GM21515 (cell line): ENCODE results near the gene NPLOC4.
A peak's percentile ranks its signal among the peaks of the same experiment; 100 is the strongest.

ENCODE experiments used
- ATAC-seq: cut with Tn5 transposase; IDR thresholded peaks from one replicate; pipeline ENCODE4 v1.9.1; 2021; ENCODE audit not compliant: unreplicated experiment

The NPLOC4 gene

GRCh38 chr17:81568416-81568815 is 68.5 kb downstream of the NPLOC4 start:
- ATAC-seq, result no peak

DNA sequence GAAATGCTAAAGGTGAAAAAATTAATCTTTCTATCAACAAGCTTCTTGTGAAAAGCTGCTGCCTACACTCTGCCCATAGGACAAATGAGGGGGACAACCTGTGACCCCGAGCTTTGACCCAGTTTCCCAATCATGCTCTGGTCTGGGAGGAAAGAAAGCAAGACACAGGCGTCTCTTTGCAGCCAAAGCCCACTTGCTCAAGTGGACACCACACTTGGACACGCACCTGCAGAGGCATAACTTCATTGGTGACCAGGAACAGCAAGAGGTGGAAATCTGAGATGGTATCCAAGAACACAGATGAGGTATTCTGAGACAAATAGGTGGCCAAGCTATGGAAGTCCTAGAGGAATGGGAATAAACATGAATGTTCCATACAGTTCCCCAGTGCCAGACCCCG is 69.7 kb downstream of the NPLOC4 start:
- no peak for ATAC-seq

DNA sequence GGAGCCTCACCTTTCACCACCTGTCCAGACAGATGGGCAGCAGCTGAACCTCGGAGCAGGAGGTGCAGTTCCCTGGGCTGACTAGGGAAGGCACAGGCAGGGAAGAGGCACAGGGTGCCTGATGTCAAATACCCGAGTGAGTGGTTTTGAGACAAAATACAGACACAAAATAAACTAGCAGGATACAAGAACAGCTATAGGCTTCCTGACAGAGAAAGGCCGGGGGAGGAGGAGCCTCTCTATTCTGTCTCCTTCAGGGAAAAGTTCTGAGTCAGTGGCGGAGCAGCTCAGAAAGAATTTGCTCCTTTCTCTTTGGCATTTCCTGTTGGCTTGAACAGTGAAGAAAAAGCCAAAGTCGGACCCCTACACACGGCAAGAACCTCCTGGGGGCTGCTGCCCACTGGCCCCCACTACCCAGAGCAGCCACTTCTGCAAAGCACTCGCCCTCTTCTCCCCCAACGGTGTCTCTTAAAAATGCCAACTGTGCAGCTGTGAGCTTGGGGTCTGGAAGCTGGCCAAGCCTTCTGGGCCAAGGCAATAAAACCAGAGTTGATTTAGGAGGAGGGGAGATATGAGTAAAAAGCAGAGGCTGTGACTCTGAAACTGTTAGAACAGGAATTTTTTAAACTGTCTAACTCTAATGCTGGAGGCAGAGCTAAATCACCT is 70.3 kb downstream of the NPLOC4 start:
- no peak for ATAC-seq

DNA sequence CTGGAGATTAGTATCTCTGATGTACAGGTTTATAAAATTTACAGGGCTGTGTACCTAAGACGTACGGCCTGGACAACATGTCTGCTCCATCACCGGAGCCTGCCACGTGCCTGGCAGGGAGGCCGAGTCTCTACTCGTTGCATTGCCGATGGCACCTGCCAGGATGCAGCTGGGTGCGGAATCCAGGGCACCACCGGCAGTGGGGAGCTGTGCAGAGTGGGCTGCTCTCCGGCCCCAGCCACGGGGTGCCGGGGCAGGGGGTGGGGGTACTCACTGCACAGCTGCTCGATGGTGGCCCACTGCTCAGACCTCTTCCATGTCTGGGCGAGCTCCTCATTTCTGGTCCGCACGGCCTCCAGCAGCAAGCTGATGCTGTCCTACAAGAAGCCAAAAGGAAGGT is 71.7 kb downstream of the NPLOC4 start:
- no peak for ATAC-seq

DNA sequence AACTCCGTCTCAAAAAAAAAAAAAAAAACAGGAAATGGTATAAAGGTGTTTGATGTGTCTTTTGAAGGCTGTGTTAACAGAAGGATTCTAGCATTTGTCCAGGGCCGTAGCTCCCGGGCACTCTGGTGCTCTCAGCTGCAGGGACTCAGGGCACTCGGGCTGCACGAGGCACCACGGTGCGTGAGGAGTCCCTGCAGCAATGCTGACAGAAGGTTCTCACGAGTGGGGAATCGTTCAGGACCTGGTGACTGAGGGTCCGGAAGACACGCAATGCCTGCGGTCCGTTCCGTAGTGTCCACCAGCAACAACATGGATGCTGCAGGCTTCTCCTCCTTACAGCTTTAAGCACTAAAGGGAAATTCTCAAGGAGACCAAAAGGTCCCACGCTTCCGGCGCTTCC is 72.1 kb downstream of the NPLOC4 start:
- no peak for ATAC-seq

DNA sequence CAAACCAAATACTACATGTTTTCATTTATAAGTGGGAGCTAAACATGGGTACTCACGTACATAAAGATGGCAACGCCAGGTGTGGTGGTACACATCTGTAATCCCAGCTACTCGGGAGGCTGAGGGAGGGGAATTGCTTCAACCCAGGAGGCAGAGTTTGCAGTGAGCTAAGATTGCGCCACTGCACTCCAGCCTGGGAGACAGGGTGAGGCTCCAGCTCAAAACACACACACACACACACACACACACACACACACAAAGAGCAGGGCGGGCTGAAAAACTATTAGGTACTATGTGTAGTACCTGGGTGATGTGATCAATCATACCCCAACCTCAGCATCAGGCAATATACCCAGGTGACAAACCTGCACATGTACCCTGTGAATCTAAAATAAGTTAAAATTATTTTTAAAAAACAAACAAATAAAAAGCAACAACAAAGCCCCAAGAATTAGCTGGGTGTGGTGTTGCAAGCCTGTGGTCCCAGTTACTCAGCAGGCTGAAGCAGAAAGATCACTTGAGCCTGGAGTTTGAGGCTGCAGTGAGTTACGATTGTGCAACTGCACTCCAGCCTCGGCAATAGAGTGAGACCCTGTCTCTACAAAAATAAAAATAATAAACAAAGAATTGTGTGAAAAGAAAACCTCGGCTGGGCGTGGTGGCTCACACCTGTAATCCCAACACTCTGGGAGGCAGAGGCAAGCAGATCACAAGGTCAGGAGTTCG is 72.9 kb downstream of the NPLOC4 start:
- no peak for ATAC-seq

GRCh38 chr17:81561494-81561885 is 75.4 kb downstream of the NPLOC4 start:
- ATAC-seq, result no peak

- no peak for ATAC-seq
These were observed 77.7 kb downstream of the NPLOC4 start for GRCh38 chr17:81558941-81559806.

GRCh38 chr17:81558115-81558468 is 78.8 kb downstream of the NPLOC4 start:
- ATAC-seq, result no peak

GRCh38 chr17:81557276-81558114 is 79.4 kb downstream of the NPLOC4 start:
- no peak for ATAC-seq

- no peak for ATAC-seq
These were observed 80.0 kb downstream of the NPLOC4 start for GRCh38 chr17:81556863-81557262.

DNA sequence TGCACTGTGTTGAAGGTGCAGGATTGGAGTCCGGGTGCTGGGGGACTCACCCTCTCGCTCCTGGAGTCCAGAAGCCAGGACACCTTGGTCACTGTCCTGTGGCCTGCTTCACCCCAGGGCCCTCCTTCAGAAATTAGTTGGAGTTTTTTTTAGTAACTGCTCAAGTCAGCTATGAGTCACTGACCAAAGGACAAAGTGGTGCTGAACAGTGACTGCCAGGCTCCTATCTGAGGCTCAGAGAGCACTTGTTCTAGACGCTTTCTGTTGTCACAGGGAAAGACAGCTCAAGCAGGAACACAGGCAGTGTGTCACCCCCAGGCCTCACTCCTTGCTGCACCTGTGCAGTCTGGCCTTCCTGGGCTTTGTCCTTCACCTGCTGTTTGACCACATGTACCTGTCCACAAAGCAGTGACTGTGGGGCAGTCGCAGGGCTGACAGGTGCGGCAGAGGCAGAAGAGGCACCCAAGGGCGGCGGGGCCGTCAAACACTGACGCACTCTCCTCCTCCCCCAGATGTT is 80.7 kb downstream of the NPLOC4 start:
- ATAC-seq, result no peak

DNA sequence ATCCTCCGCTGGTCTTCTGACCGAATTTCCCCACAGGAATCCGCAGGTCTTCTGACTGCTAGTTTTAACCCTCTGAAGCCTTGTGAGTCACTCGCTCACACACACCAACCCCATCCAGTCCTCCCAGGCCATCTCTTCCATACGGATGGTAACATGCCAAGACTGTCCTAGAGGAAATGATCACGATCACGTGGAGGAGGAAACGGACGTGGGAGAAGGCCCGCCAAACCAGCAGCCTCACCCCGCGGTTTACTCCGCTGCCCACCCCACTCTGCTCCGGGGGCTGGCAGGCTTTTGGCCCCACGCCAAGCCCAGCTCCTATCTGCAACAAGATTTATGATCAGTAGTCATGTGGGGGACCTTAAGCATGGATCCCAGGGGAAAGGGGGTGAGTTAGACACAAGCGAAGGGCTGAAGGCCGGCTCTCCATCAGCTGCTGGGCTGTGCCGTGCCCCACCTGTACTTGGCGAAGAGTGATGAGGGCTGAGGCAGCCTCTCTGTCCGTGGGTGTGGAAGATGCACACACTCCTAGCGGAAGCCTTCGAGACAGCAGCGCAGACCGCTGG is 83.2 kb downstream of the NPLOC4 start:
- no peak for ATAC-seq

- peak; percentile 31 for ATAC-seq
These were observed 83.8 kb downstream of the NPLOC4 start for GRCh38 chr17:81553018-81553615.

DNA sequence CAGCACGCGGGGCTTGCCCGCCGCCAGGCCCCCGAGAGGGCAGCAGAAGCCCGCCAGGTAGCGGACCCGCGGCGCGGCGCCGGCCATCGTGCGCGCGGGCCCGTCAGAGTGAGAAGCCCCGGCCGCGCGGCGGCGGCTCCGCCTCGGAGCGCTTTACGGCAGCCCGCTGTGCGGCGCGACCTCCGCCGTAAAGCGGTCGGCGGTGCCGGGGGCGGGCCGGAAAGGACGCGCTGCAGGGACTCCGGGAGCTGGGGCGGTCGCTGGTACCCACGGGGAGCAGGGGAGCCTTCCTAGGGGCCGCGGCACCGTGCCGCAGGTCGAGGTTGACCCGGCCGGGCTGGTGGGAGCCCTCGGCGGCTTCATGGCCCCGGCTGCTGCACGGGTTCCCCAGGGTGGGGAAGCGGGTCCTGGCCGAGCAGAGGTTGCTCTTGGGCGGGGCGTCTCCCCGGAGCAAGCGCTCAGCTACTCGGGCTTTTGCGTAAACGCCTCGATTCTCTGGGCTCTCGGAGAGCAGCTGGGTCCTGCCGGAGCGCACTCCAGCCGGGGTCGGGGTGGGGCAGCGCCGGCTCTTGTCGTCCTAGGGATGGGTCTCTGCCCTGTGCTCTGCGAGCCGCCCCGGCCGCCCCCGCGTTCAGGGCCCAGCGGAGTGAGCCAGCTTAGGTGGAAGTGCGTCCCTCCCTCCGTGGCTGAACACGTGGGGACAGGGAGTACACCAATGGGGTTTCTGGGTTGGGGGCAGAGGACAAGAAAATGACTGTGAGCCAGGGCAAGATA is 84.5 kb downstream of the NPLOC4 start, which contains the start of gene FAAP100:
FAAP100 (minus strand) TSS at position 110 of the 774 bp plus-strand sequence; CDS start at position 87, 23 bp downstream.
- ATAC-seq, result peak; percentile 46

GRCh38 chr17:81551458-81552243 is 85.3 kb downstream of the NPLOC4 start:
- ATAC-seq, result peak; percentile 1

DNA sequence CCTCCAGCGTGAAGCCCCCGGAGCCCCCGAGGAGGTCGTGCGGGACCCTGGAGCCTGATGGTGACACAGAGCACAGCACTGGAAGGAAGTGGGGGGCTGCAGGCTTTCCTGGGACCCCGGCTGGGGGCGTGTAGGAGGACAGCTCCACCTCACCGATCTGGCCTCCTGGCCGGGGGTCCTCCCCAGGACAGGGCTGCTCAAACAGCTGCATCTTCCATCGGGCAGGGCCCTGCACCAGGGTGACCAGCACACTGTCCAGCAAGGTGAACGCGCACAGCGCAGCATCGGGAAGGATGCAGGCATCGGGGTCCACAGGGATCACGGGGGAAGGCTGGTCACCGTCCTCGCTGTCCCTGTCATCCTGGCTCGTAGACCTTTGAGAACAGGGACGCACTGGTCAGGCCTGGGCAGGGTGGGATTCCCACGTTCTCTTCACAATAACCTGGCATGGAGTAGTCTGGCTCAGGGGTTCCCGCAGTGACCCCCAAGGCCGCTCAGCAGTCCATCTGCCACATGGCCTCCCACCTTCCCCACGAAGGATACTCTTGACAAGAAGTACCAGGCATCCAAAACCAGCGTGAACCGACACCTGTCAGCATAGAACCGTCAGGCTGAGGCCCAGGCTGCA is 86.0 kb downstream of the NPLOC4 start:
- ATAC-seq, result no peak

DNA sequence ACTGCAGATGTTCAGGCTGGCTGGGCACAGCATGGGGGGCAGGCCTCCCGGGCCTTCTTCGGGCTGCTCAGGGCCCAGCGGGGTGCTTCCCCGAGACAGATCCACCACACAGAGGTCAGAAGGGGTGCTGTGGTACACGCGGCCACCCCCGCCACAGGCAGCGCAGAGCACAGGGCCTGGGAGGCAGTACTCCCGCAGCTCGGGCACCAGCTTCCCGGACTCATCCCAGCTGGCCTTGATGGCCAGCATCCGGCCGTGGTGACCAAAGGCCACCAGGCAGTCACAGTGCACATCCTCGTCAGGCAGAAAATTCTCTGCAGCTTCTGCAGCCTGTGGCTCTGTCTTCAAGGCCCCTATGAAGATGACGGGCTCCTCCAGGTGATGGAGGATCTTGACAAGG is 86.6 kb downstream of the NPLOC4 start:
- ATAC-seq, result no peak
